Muscle of leg (tissue), 11 donors: ENCODE data around the gene NPY4R. TPM values are rescaled to one million over a fixed set of nuclear protein-coding genes. Genes with fewer than 3 reads are reported as not detected.
"Not testable (repeated sequence)": the region's sequence is repeated elsewhere in the genome, so short reads cannot be mapped to it uniquely, and the experiment has no call there.

Experiments
- DNase-seq: peaks from one replicate; pipeline ENCODE4 v3.0.0; 2013
- H3K27ac ChIP-seq: one replicate; pipeline ENCODE4 v1.5.1; 2013; ENCODE audit warnings: mild to moderate bottlenecking, low read length, control low read depth
- H3K27me3 ChIP-seq: one replicate; pipeline ENCODE4 v1.6.1; 2013; ENCODE audit warnings: low read length; ENCODE audit not compliant: control insufficient read depth, insufficient read depth
- H3K36me3 ChIP-seq: one replicate; pipeline ENCODE4 v1.6.1; 2013; ENCODE audit warnings: low read length; ENCODE audit not compliant: control insufficient read depth, insufficient read depth
- H3K4me1 ChIP-seq: one replicate; pipeline ENCODE4 v1.6.1; 2013; ENCODE audit warnings: low read length; ENCODE audit not compliant: control insufficient read depth, insufficient read depth
- H3K4me3 ChIP-seq: one replicate; pipeline ENCODE4 v1.5.1; 2013; ENCODE audit warnings: low read length, control low read depth
- H3K9me3 ChIP-seq: replicated peaks from 2 replicates; pipeline ENCODE4 v1.6.1; 2013; ENCODE audit warnings: low read depth, low read length; ENCODE audit not compliant: control insufficient read depth
- WGBS: methylation state at CpG from one replicate; pipeline ENCODE4 v1.1.5; 2013; ENCODE audit warnings: missing lambda C conversion rate; ENCODE audit not compliant: insufficient coverage; 5-methylcytosine and 5-hydroxymethylcytosine counted together
- polyA plus RNA-seq, 8 donors: library from polyadenylated mRNA; unstranded; fragments of 120-200 nt; gene quantifications; one replicate each; pipeline versions ENCODE4 v1.2.1 to v1.2.3, GENCODE V29; 2013; ENCODE audit warnings: inconsistent platforms in 1 of 8, low replicate concordance in 1 of 8; ENCODE audit not compliant: insufficient read length in 8 of 8, insufficient read depth in 1 of 8
- total RNA-seq: library from RNA; stranded (reverse); fragments of 120-200 nt; gene quantifications from one replicate; pipeline ENCODE4 v1.2.4, GENCODE V29; 2013

The NPY4R gene
- total and polyA plus RNA-seq, 9 donors = 0.07 to 0.23 (median 0.22) TPM; not detected in 4

DNA sequence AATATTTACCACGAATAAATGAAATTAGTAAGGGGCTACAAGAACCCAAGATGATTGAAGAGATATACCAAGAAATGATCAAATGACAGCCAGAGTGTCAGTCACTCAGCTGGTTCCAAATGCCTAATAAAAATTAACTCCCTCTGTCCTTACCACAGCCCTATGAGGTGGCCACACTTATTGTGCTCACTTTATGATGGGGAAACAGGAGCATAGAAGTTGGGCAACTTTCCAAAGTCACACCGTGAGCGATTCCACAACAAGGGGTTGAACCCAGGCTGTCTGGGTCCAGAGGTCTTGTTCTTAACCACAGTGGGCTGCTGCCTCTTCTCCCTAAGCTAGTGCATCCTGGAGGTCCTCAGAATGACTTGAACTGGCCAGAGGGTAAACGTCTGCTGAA, 31.6 kb upstream of the NPY4R start:
- not testable (repeated sequence) for H3K4me3 ChIP-seq, H3K27me3 ChIP-seq
- WGBS = no CpG with 5 or more reads among the region's 4 CpGs

GRCh38 chr10:46491364-46492114, 25.8 kb upstream of the NPY4R start:
- not testable (repeated sequence) for H3K4me3 ChIP-seq, H3K9me3 ChIP-seq, H3K4me1 ChIP-seq, H3K36me3 ChIP-seq, H3K27me3 ChIP-seq, DNase-seq, H3K27ac ChIP-seq
- no CpG with 5 or more reads among the region's 1 CpG for WGBS

More for the DNA sequence above, 31.6 kb upstream of the NPY4R start:
- H3K27ac ChIP-seq, H3K4me1 ChIP-seq, H3K36me3 ChIP-seq, DNase-seq, H3K9me3 ChIP-seq: not testable (repeated sequence)

DNA sequence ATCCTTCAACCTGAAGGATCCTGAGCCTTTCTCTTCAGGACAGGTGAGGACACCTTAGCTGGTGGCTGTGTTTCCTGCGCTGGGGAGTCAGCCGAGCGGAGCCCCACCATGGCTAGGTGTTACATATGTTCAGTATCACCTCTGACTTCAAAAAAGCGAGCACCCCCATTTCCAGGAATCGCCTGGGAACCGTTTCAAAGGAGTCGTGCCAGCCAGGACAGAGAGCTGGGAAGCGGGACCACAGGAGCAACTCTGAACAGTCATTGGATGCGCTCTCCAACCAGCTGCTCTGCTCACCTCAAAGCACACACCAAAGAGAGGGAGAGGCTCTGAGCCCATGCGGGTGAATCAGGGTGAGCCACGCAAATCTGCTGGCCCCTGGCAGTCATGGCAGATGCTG, 24.5 kb upstream of the NPY4R start:
- H3K4me1 ChIP-seq, H3K9me3 ChIP-seq, DNase-seq, H3K27ac ChIP-seq, H3K27me3 ChIP-seq, H3K4me3 ChIP-seq, H3K36me3 ChIP-seq: not testable (repeated sequence)
- no CpG with 5 or more reads among the region's 11 CpGs for WGBS

DNA sequence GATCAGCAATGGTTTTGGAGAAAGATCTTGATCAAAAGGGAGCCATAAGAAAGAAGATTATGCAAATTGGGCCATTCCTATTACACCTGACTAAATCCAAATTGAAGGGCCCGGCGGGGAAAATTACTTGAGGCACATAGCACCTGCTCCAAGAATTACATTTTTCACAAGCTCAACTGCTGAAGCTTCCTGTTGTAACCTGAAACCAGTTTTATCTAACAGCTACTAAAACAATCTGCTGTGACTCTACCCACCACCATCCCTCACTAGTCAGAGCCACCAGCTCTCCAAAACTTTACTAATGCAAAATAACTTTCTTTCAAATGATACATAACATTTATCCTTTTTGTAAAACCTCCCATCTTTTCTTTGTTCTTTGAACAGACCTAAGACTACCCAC, 20.7 kb upstream of the NPY4R start:
- H3K27me3 ChIP-seq, H3K4me3 ChIP-seq, DNase-seq, H3K27ac ChIP-seq, H3K36me3 ChIP-seq, H3K9me3 ChIP-seq, H3K4me1 ChIP-seq: not testable (repeated sequence)
- WGBS = no CpG with 5 or more reads among the region's 2 CpGs

GRCh38 chr10:46474746-46475320, 9.1 kb upstream of the NPY4R start:
- not testable (repeated sequence) for H3K9me3 ChIP-seq, DNase-seq, H3K4me3 ChIP-seq, H3K27ac ChIP-seq, H3K36me3 ChIP-seq, H3K27me3 ChIP-seq, H3K4me1 ChIP-seq
- no CpG with 5 or more reads among the region's 3 CpGs for WGBS

GRCh38 chr10:46473758-46474157, 8.0 kb upstream of the NPY4R start:
- H3K27ac ChIP-seq, H3K27me3 ChIP-seq, H3K36me3 ChIP-seq, H3K4me1 ChIP-seq, H3K4me3 ChIP-seq, DNase-seq, H3K9me3 ChIP-seq: not testable (repeated sequence)
- no CpG with 5 or more reads among the region's 3 CpGs for WGBS

DNA sequence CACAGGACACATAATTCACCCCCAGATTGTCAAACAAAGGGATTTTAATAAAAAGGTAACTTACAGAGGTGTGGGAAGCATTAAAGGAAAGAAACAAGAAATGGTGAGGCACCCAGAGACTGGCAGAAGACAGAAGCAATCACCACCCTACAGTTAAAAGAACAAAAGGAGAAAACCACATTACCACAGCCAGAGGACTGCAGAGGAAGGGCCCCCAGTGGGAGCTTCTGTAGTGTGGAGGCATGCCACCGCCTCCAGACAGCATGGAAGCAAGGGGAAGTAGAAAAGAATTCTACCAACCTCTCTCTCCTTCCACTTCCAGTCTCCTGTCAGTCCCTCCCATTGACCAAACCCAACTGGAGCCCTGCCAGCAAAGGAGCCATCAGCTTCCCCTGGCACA, 4.4 kb upstream of the NPY4R start:
- H3K27ac ChIP-seq, H3K9me3 ChIP-seq, H3K36me3 ChIP-seq, DNase-seq, H3K4me3 ChIP-seq, H3K27me3 ChIP-seq, H3K4me1 ChIP-seq: not testable (repeated sequence)
- WGBS = no CpG with 5 or more reads among the region's 1 CpG

- WGBS = no CpG with 5 or more reads among the region's 4 CpGs
- H3K4me1 ChIP-seq, H3K27ac ChIP-seq, H3K27me3 ChIP-seq, H3K36me3 ChIP-seq, H3K4me3 ChIP-seq, H3K9me3 ChIP-seq, DNase-seq: not testable (repeated sequence)
These were observed 2.5 kb upstream of the NPY4R start for GRCh38 chr10:46468119-46468809.

DNA sequence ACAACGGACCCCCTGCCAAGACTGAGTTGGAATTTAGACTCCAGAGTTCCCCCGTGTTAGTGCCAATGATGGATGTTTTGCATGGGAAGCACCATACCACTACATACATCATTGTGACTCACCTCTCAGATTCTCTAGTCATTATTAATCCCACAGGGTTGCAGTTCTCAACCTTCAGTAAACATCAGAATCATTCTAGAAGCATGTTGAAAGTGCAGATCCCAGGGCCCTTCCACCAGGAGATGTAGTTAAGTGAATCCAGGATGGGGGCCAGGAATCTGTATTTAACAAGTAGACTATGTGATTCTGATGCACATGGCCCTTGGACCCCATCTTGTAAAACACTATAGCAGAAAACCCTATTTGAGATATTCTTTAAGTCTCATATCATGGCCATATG, 2.1 kb downstream of the NPY4R start:
- not testable (repeated sequence) for H3K27ac ChIP-seq, H3K4me1 ChIP-seq, H3K36me3 ChIP-seq, H3K9me3 ChIP-seq, H3K27me3 ChIP-seq, H3K4me3 ChIP-seq, DNase-seq
- no CpG with 5 or more reads among the region's 2 CpGs for WGBS

DNA sequence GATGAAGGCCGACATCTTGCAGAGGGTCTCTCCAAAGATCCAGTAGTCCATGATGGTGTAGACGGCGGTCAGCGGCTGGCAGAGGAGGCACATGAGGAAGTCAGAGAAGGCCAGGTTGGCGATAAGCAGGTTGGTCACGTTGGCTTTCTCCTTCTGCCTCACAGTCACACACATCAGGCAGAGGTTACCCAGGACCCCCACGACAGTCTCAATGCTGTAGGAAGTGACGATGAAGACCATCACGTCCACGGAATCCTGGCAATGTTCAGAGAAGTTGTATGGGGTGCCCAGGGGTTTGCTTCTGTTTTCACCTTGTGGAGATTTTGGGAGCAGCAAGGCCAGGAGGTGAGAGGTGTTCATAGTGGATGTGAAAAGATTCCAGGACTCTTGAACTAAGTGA, 3.5 kb downstream of the NPY4R start:
- H3K36me3 ChIP-seq, H3K9me3 ChIP-seq, H3K4me1 ChIP-seq, H3K4me3 ChIP-seq, DNase-seq, H3K27ac ChIP-seq, H3K27me3 ChIP-seq: not testable (repeated sequence)
- no CpG with 5 or more reads among the region's 10 CpGs for WGBS
